BLaER1 treated with 17β-estradiol and CSF1 and Interleukin-3, amounts not matched to agents 10 nM and 100 nM (cell line): ENCODE measurements around the gene NCMAP.

ENCODE experiments used
- H3K27ac ChIP-seq, 11 experiments: shearing (Covaris generic); formaldehyde crosslinking; 2 replicates each; pipeline ENCODE4 v1.8.1; 2022
- H3K27me3 ChIP-seq, 11 experiments: shearing (Covaris generic); formaldehyde crosslinking; 2 replicates each; pipeline ENCODE4 v1.8.1; 2022
- H3K36me3 ChIP-seq, 11 experiments: shearing (Covaris generic); formaldehyde crosslinking; 2 replicates each; pipeline ENCODE4 v1.8.1; 2022
- H3K4me1 ChIP-seq, 10 experiments: shearing (Covaris generic); formaldehyde crosslinking; 2 replicates each; pipeline ENCODE4 v1.8.1; 2022
- H3K4me2 ChIP-seq, 11 experiments: shearing (Covaris generic); formaldehyde crosslinking; 2 replicates each; pipeline ENCODE4 v1.8.1; 2022
- H3K4me3 ChIP-seq, 10 experiments: shearing (Covaris generic); formaldehyde crosslinking; 2 replicates each; pipeline ENCODE4 v1.8.1; 2022
- H3K9ac ChIP-seq, 11 experiments: shearing (Covaris generic); formaldehyde crosslinking; 2 replicates each; pipeline ENCODE4 v1.8.1; 2022
- H3K9me3 ChIP-seq, 11 experiments: shearing (Covaris generic); formaldehyde crosslinking; replicated peaks in 1 of 11; 2 replicates each; pipeline ENCODE4 v1.8.1; 2022
- H4K20me1 ChIP-seq, 11 experiments: shearing (Covaris generic); formaldehyde crosslinking; 2 replicates each; pipeline ENCODE4 v1.8.1; 2022
- Cebpa-rat ChIP-seq, 11 experiments: shearing (Covaris generic); IDR thresholded peaks; 2 replicates each; pipeline ENCODE4 v1.8.1; 2022

Gene NCMAP

DNA sequence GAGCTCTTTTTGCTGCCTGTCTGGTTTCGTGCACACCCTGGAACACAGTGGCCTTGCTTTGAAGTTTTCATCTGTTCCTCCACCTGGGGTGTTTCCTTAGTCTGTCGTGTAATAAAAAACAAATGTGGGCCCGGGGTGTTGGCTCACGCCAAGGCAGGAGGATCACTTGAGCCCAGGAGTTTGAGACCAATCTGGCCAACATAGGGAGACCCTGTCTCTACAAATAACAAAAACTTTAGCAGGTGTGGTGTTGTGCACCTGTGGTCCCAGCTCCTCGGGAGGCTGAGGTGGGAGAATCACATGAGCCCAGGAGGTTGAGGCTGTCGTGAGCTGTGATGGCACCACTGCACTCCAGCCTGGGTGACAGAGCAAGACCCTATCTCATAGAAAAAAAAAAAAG lies 4.5 kb downstream of the NCMAP start:
- H3K27me3 ChIP-seq, result peaks cover 29 to 42% (median 35%) of the 10 kb centered on the region in 11 experiments

GRCh38 chr1:24562625-24563024 lies 6.7 kb downstream of the NCMAP start:
- Histone ChIP-seq H3K27ac (no peak overlapping the region), H3K4me3 (no peak overlapping the region), H4K20me1 (no peaks in the 10 kb centered on the region; a peak in 3 of 22 replicates), H3K36me3 (no peaks in the 10 kb centered on the region), H3K9me3 (no peaks in the 10 kb centered on the region), H3K27me3 (peaks cover 7 to 20% (median 12%) of the 10 kb centered on the region in 11 experiments), H3K4me1 (peaks cover 16 to 40% (median 30%) of the 10 kb centered on the region in 10 experiments), H3K4me2 (no peak overlapping the region), H3K9ac (no peak overlapping the region)
- TF ChIP-seq Cebpa-rat (IDR thresholded peaks at IDR 0.05), result no peak

More for the DNA sequence above, 4.5 kb downstream of the NCMAP start:
- no peak for TF ChIP-seq Cebpa-rat (IDR thresholded peaks at IDR 0.05)
- H3K4me3 ChIP-seq, result no peak overlapping the region
- peaks cover 11 to 44% (median 34%) of the 10 kb centered on the region in 10 experiments for H3K4me1 ChIP-seq
- H4K20me1 ChIP-seq, result peaks cover 0 to 10% (median 0%) of the 10 kb centered on the region in 11 experiments; a peak in 4 of 22 replicates
- peak overlapping the region in 3 of 11 experiments; percentile 5 to 62 (median 58); a peak in 2 of 22 replicates for H3K4me2 ChIP-seq
- H3K9me3 ChIP-seq, result no peaks in the 10 kb centered on the region
- no peaks in the 10 kb centered on the region for H3K36me3 ChIP-seq
- no peak overlapping the region for H3K27ac ChIP-seq
- H3K9ac ChIP-seq, result no peak overlapping the region

GRCh38 chr1:24564695-24565094 lies 8.8 kb downstream of the NCMAP start:
- peaks cover 16 to 29% (median 21%) of the 10 kb centered on the region in 10 experiments for H3K4me1 ChIP-seq
- no peaks in the 10 kb centered on the region; a peak in 1 of 22 replicates for H4K20me1 ChIP-seq
- H3K27ac ChIP-seq, result no peak overlapping the region
- no peak overlapping the region for H3K4me2 ChIP-seq
- no peaks in the 10 kb centered on the region for H3K27me3 ChIP-seq
- H3K9me3 ChIP-seq, result no peaks in the 10 kb centered on the region
- no peak for TF ChIP-seq Cebpa-rat (IDR thresholded peaks at IDR 0.05)
- H3K4me3 ChIP-seq, result no peak overlapping the region
- H3K9ac ChIP-seq, result no peak overlapping the region
- no peaks in the 10 kb centered on the region for H3K36me3 ChIP-seq

DNA sequence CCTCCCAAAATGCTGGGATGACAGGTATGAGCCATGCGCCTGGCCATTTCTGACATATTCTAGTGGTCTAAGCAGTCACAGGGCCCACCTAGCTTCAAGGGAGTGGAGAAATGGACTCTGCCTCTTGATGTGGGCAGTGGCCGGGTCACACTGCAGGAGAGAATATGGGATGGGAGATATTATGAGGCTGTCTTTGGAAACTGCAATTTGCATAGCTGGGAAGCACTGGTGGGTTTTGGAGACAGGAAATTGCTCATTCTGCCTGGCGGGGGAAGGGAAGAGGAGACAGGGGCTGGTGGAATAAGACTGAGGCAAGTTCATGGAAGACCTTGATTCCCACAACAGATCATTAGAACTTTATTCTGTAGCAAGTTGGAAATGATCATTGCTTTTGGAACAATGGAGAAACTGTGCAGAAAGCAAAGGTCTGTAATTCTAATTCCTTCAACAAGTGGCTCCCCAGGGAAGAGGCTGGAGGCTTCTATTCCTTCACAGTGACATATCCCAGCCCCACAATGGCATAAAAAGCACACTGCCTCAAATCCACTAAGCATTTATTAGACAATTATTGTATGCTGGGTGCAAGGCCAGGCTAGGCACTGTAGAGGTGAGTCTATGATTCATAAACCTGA lies 10.5 kb downstream of the NCMAP start:
- H3K36me3 ChIP-seq, result no peaks in the 10 kb centered on the region
- TF ChIP-seq Cebpa-rat (IDR thresholded peaks at IDR 0.05), result no peak
- H3K4me2 ChIP-seq, result peak overlapping the region in 8 of 11 experiments; percentile 13 to 73 (median 54); a peak in 15 of 22 replicates
- no peaks in the 10 kb centered on the region for H3K9me3 ChIP-seq
- H3K27me3 ChIP-seq, result no peaks in the 10 kb centered on the region
- H3K4me3 ChIP-seq, result no peak overlapping the region
- H3K27ac ChIP-seq, result no peak overlapping the region
- H3K4me1 ChIP-seq, result peaks cover 16 to 27% (median 19%) of the 10 kb centered on the region in 10 experiments; a peak in 18 of 20 replicates
- H4K20me1 ChIP-seq, result no peaks in the 10 kb centered on the region; a peak in 1 of 22 replicates
- H3K9ac ChIP-seq, result no peak overlapping the region

GRCh38 chr1:24567792-24568388 lies 12.0 kb downstream of the NCMAP start:
- no peak overlapping the region for H3K9ac ChIP-seq
- TF ChIP-seq Cebpa-rat (IDR thresholded peaks at IDR 0.05), result no peak
- no peaks in the 10 kb centered on the region for H3K9me3 ChIP-seq
- no peak overlapping the region for H3K4me3 ChIP-seq
- no peaks in the 10 kb centered on the region for H3K36me3 ChIP-seq
- H3K4me2 ChIP-seq, result peak overlapping the region in 9 of 11 experiments; percentile 5 to 38 (median 26); a peak in 9 of 22 replicates
- no peaks in the 10 kb centered on the region; a peak in 1 of 22 replicates for H4K20me1 ChIP-seq
- peaks cover 24 to 36% (median 30%) of the 10 kb centered on the region in 10 experiments; a peak in 19 of 20 replicates for H3K4me1 ChIP-seq
- H3K27ac ChIP-seq, result no peak overlapping the region
- no peaks in the 10 kb centered on the region for H3K27me3 ChIP-seq

DNA sequence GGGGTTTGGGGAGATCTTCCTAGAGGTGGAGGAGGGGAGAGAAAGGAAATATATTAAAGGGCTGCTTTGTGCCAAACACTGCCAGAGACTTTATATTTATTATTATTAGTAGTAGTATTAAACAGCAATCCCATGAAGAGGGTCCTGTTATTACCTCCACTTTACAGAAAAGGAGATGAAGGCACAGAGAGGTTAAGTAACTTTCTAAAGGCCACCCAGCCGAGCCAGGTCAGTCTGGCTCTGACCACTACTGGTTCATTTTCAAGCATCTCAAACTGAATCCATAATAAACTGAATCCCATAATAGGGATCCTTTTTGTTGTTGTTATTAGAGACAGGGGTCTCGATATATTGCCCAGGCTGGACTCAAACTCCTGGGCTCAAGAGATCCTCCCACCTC lies 12.6 kb downstream of the NCMAP start:
- Histone ChIP-seq H3K27ac (no peak overlapping the region), H3K27me3 (no peaks in the 10 kb centered on the region), H3K4me3 (no peak overlapping the region), H4K20me1 (no peaks in the 10 kb centered on the region; a peak in 1 of 22 replicates), H3K4me1 (peaks cover 25 to 41% (median 36%) of the 10 kb centered on the region in 10 experiments; a peak in 19 of 20 replicates), H3K9ac (no peak overlapping the region), H3K4me2 (peak overlapping the region in 7 of 11 experiments; percentile 5 to 38 (median 29); a peak in 5 of 22 replicates), H3K36me3 (no peaks in the 10 kb centered on the region), H3K9me3 (no peaks in the 10 kb centered on the region)
- no peak for TF ChIP-seq Cebpa-rat (IDR thresholded peaks at IDR 0.05)

DNA sequence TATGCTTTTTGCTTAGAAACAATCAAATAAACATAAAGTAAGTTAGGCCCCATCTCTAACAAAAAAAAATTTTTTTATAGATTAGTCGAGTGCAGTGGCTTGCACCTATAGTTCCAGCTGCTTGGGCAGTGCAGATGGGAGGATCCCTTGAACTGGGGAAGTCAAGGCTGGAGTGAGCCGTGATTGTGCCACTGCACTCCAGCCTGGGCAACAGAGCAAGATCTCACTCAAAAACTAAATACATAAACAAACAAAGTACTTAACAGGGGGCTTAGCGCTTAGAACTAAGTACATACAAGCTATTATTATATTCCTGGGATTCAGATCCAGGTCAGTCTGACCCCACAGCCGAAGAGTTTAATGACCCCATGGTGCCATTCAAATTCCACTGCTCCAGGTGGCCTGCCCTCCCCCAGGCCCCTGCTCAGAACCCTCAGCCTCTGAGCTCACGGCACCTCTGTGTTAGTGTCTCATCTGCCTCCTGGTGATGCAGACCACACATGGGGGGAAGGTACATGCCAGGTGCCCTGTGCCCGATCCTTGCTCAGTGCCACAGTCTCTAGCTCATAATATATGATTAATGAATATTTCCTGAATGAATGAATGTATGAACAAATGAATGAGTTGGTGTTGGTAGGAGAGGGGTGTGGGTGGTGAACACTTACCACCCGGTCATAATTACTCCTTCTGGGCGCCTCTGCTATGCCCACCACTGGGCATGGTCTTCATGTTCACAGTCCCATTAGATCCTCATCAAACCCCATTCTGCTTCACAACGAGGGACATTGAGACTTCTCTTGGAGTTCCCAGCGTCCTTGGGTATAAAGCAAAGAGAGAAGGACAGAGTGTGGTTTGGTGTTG lies 14.6 kb downstream of the NCMAP start:
- H3K27ac ChIP-seq, result no peak overlapping the region
- H3K4me2 ChIP-seq, result no peak overlapping the region
- H3K27me3 ChIP-seq, result no peaks in the 10 kb centered on the region
- no peaks in the 10 kb centered on the region for H3K9me3 ChIP-seq
- TF ChIP-seq Cebpa-rat (IDR thresholded peaks at IDR 0.05), result no peak
- H4K20me1 ChIP-seq, result no peaks in the 10 kb centered on the region; a peak in 1 of 22 replicates
- H3K4me3 ChIP-seq, result no peak overlapping the region
- H3K36me3 ChIP-seq, result no peaks in the 10 kb centered on the region
- H3K4me1 ChIP-seq, result peaks cover 25 to 41% (median 36%) of the 10 kb centered on the region in 10 experiments; a peak in 19 of 20 replicates
- H3K9ac ChIP-seq, result no peak overlapping the region

GRCh38 chr1:24572301-24572700 lies 16.4 kb downstream of the NCMAP start:
- Histone ChIP-seq H3K27me3 (no peaks in the 10 kb centered on the region), H3K4me3 (no peak overlapping the region), H3K4me1 (peaks cover 16 to 33% (median 26%) of the 10 kb centered on the region in 10 experiments; a peak in 19 of 20 replicates), H3K4me2 (peak overlapping the region; percentile 16 to 69 (median 60)), H3K9ac (no peak overlapping the region), H3K27ac (no peak overlapping the region), H3K9me3 (no peaks in the 10 kb centered on the region), H3K36me3 (no peaks in the 10 kb centered on the region), H4K20me1 (no peaks in the 10 kb centered on the region)
- TF ChIP-seq Cebpa-rat (IDR thresholded peaks at IDR 0.05), result no peak
